Measurements from ENCODE around the gene CDK13. TPM values are rescaled to one million over a fixed set of nuclear protein-coding genes. Genes with fewer than 3 reads are reported as not detected.

CDK13 gene
- total RNA-seq, 1 experiment from 2014 or later, result 39.2 TPM

- TF ChIP-seq ZNF532 (CRISPR knock-in tag; IDR thresholded peaks at IDR 0.05; ENCODE audit: borderline replicate concordance) (no peak), JAZF1 (CRISPR knock-in tag; IDR thresholded peaks at IDR 0.05) (no peak), MYBL2 (CRISPR knock-in tag; IDR thresholded peaks at IDR 0.05) (peak; percentile 78; the same call in 1 of the 2 replicates), HMGA2 (CRISPR knock-in tag; IDR thresholded peaks at IDR 0.05) (peak; percentile 43; the same call in 1 of the 2 replicates), TP53 (CRISPR knock-in tag; IDR thresholded peaks at IDR 0.05) (peak; percentile 65; the same call in 1 of the 2 replicates), SP1 (CRISPR knock-in tag; conservative IDR thresholded peaks at IDR 0.05) (peak; percentile 92), ERG (CRISPR knock-in tag; IDR thresholded peaks at IDR 0.05) (no peak), RORB (CRISPR knock-in tag; IDR thresholded peaks at IDR 0.05) (no peak), HMGXB4 (CRISPR knock-in tag; IDR thresholded peaks at IDR 0.05) (peak; percentile 88; the same call in 1 of the 2 replicates), ZNF423 (CRISPR knock-in tag; IDR thresholded peaks at IDR 0.05) (no peak)
Observed at GRCh38 chr7:40134428-40135316, 184.6 kb downstream of the CDK13 start, which contains the start of the genes MPLKIP and SUGCT (continued).

GRCh38 chr7:40135317-40135610 lies 185.2 kb downstream of the CDK13 start:
- Mint-ChIP-seq H3K36me3 (peaks cover 2% of the 10 kb centered on the region; the same call in 1 of the 2 replicates), H3K4me3 (peak overlapping the region; percentile 80), H3K9me3 (peaks cover 6% of the 10 kb centered on the region; the same call in 1 of the 2 replicates), H3K4me1 (peaks cover 13% of the 10 kb centered on the region), H3K27ac (no peak overlapping the region), H3K27me3 (ENCODE audit: low read depth) (peaks cover 14% of the 10 kb centered on the region)
- TF ChIP-seq GABPB1 (CRISPR knock-in tag; IDR thresholded peaks at IDR 0.05) (no peak), CBFB (CRISPR knock-in tag; IDR thresholded peaks at IDR 0.05; ENCODE audit: low read depth) (no peak), NFATC4 (CRISPR knock-in tag; IDR thresholded peaks at IDR 0.05) (no peak), PREB (CRISPR knock-in tag; IDR thresholded peaks at IDR 0.05; ENCODE audit: borderline replicate concordance) (0 out of 2 replicates have a peak, but pooled peaks have one; percentile 1), KAT7 (CRISPR knock-in tag; IDR thresholded peaks at IDR 0.05; ENCODE audit: borderline replicate concordance) (no peak)
- DNase-seq (ENCODE audit: low spot score) (no peak), ATAC-seq (no peak)
- ChIA-PET CTCF (interaction anchor here (0.6 to 1.5 kb wide), 8 partner anchors 12 to 555 kb away, joined by 3 to 8 read pairs (median 4); no protein-coding TSS in a partner anchor), POLR2A (no interaction called here)

Measured in WTC11 (cell line).